SU-DHL-6 (cell line): ENCODE data around the gene GNGT2.
"Not testable (repeated sequence)": the region's sequence is repeated elsewhere in the genome, so short reads cannot be mapped to it uniquely, and the experiment has no call there.

Source experiments
- H2AFZ ChIP-seq: fragments of 200-600 bp; sonication (generic); 2 replicates; pipeline ENCODE4 v1.6.1; 2014; ENCODE audit warnings: low read depth, mild to moderate bottlenecking, moderate library complexity, mixed read lengths, antibody characterized with exemption, low read length; ENCODE audit not compliant: severe bottlenecking
- H3F3A ChIP-seq: fragments of 200-600 bp; shearing (Covaris generic); 2 replicates; pipeline ENCODE4 v1.6.0; 2016; ENCODE audit warnings: antibody characterized with exemption, mild to moderate bottlenecking; ENCODE audit not compliant: insufficient read depth
- H3K27ac ChIP-seq: fragments of 200-600 bp; sonication (generic); 2 replicates; pipeline ENCODE4 v1.5.1; 2016; ENCODE audit warnings: low read depth, mild to moderate bottlenecking, low read length, moderate library complexity, mixed read lengths
- H3K27me3 ChIP-seq: fragments of 200-600 bp; sonication (generic), shearing (Covaris generic); 2 replicates; pipeline ENCODE4 v1.6.0; 2014; ENCODE audit warnings: mild to moderate bottlenecking, low read length
- H3K36me3 ChIP-seq: fragments of 200-600 bp; sonication (generic); 2 replicates; pipeline ENCODE4 v1.6.1; 2014; ENCODE audit warnings: mild to moderate bottlenecking, low read length, mixed read lengths
- H3K4me2 ChIP-seq: fragments of 300-600, 200-600 bp; shearing (Covaris generic), sonication (generic); 2 replicates; pipeline ENCODE4 v1.6.0; 2014; ENCODE audit warnings: low read length, low read depth, mild to moderate bottlenecking; ENCODE audit not compliant: poor library complexity, severe bottlenecking
- H3K4me3 ChIP-seq: fragments of 200-600 bp; sonication (generic); 2 replicates; pipeline ENCODE4 v1.5.1; 2014; ENCODE audit warnings: antibody characterized with exemption, low read length, mild to moderate bottlenecking, mixed read lengths; ENCODE audit not compliant: insufficient read depth, poor library complexity, severe bottlenecking
- H3K79me2 ChIP-seq: fragments of 200-600 bp; sonication (generic); 2 replicates; pipeline ENCODE4 v1.6.1; 2014; ENCODE audit warnings: mild to moderate bottlenecking, low read length, moderate library complexity; ENCODE audit not compliant: insufficient read depth
- H3K9ac ChIP-seq: fragments of 200-600 bp; sonication (generic); 2 replicates; pipeline ENCODE4 v1.7.0; 2014; ENCODE audit warnings: mild to moderate bottlenecking, low read length
- H3K9me2 ChIP-seq: fragments of 200-600 bp; sonication (generic); replicated peaks from 2 replicates; pipeline ENCODE4 v1.6.1; 2014; ENCODE audit warnings: low read length; ENCODE audit not compliant: insufficient read depth
- H3K9me3 ChIP-seq: fragments of 200-600 bp; sonication (generic); 2 replicates; pipeline ENCODE4 v1.6.1; 2014; ENCODE audit warnings: low read length, mixed read lengths; ENCODE audit not compliant: insufficient read depth
- H4K20me1 ChIP-seq: fragments of 200-600 bp; sonication (generic); 2 replicates; pipeline ENCODE4 v1.6.1; 2014; ENCODE audit warnings: low read depth, mild to moderate bottlenecking, antibody characterized with exemption, low read length, moderate library complexity, mixed read lengths
- EZH2phosphoT487 ChIP-seq: fragments of 200-600 bp; sonication (generic), shearing (Covaris generic); conservative IDR thresholded peaks from 2 replicates; pipeline ENCODE4 v1.6.1; 2018; ENCODE audit warnings: mild to moderate bottlenecking, antibody characterized with exemption, low read length, moderate library complexity, mixed read lengths
- TF ChIP-seq, protein P1 (sequence below): fragments of 200-600 bp; sonication (generic); IDR thresholded peaks from one replicate; pipeline ENCODE4 v1.5.1; 2017; ENCODE audit warnings: antibody characterized with exemption, mild to moderate bottlenecking, low read length, moderate library complexity; ENCODE audit not compliant: insufficient read depth, poor library complexity, severe bottlenecking

The GNGT2 gene

DNA sequence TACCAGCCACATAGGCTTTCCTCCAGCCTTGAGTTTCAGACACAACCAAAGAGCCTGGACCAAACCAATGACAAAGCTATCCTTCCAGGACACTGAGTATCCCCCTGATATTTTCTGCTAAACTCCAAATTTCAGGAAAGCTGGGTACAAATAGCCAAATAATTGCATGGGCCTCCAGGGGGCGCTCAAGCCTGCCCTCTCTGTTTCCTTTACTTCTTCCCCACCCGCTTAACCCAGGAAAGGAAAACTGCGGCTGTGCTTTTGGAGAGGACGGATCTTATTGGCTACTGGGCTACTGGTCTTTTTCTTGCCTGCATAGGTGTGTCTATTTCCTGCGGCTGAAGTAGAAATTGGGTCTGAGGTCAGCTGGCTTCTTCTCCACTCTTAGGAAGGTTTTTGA lies 30.1 kb downstream of the GNGT2 start:
- no peaks in the 10 kb centered on the region for H3K27me3 ChIP-seq
- no peak overlapping the region for H3K27ac ChIP-seq
- H3K9me3 ChIP-seq: peaks cover 12% of the 10 kb centered on the region; the same call in 1 of the 2 replicates
- no peaks in the 10 kb centered on the region for H3K36me3 ChIP-seq
- no peak overlapping the region for H3K4me3 ChIP-seq
- no peaks in the 10 kb centered on the region for H3K79me2 ChIP-seq
- no peak overlapping the region for H2AFZ ChIP-seq
- H3K4me2 ChIP-seq: no peak overlapping the region
- H4K20me1 ChIP-seq: no peaks in the 10 kb centered on the region
- H3K9ac ChIP-seq: no peak overlapping the region
- TF ChIP-seq, protein P1, sequence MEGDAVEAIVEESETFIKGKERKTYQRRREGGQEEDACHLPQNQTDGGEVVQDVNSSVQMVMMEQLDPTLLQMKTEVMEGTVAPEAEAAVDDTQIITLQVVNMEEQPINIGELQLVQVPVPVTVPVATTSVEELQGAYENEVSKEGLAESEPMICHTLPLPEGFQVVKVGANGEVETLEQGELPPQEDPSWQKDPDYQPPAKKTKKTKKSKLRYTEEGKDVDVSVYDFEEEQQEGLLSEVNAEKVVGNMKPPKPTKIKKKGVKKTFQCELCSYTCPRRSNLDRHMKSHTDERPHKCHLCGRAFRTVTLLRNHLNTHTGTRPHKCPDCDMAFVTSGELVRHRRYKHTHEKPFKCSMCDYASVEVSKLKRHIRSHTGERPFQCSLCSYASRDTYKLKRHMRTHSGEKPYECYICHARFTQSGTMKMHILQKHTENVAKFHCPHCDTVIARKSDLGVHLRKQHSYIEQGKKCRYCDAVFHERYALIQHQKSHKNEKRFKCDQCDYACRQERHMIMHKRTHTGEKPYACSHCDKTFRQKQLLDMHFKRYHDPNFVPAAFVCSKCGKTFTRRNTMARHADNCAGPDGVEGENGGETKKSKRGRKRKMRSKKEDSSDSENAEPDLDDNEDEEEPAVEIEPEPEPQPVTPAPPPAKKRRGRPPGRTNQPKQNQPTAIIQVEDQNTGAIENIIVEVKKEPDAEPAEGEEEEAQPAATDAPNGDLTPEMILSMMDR: peak; percentile 86
- no peak for TF ChIP-seq EZH2phosphoT487
- H3K9me2 ChIP-seq: no peaks in the 10 kb centered on the region
- no peaks in the 10 kb centered on the region for H3F3A ChIP-seq

DNA sequence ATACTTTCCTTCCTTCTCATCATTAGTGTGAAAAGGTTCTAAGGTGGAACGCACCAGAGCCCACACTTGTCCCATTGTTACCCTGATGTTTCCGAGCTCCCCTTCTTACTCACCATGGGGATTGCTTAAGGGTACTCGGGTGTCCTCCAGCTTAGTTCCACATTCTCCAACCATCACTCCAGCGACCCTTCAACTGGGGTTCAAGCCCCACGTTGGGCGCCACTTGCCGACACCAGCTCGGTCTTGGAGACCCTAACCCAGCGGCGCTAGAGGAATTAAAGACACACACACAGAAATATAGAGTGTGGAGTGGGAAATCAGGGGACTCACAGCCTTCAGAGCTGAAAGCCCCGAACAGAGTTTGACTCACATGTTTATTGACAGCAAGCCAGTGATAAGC lies 34.4 kb downstream of the GNGT2 start:
- H3K9ac ChIP-seq, H3K27ac ChIP-seq: not testable (repeated sequence)

DNA sequence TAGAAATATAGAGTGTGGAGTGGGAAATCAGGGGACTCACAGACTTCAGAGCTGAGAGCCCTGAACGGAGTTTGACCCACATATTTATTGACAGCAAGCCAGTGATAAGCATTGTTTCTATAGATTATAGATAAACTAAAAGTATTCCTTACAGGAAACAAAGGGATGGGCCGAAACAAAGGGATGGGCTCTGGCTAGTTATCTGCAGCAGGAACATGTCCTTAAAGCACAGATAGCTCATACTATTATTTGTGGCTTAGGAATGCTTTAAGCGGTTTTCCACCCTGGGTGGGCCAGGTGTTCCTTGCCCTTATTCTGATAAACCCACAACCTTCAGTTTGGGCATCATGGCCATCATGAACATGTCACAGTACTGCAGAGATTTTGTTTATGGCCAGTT lies 39.7 kb downstream of the GNGT2 start:
- not testable (repeated sequence) for H3K36me3 ChIP-seq, H3K27ac ChIP-seq, H3K27me3 ChIP-seq, H3K4me2 ChIP-seq, H3K9ac ChIP-seq, H3K9me2 ChIP-seq, H3F3A ChIP-seq, H3K79me2 ChIP-seq, H3K4me3 ChIP-seq, H3K9me3 ChIP-seq, H2AFZ ChIP-seq, H4K20me1 ChIP-seq

More for the DNA sequence above, 34.4 kb downstream of the GNGT2 start:
- H3K4me3 ChIP-seq, H2AFZ ChIP-seq, H3K9me2 ChIP-seq, H3K9me3 ChIP-seq, H4K20me1 ChIP-seq, H3K27me3 ChIP-seq, H3K4me2 ChIP-seq, H3K79me2 ChIP-seq, H3F3A ChIP-seq, H3K36me3 ChIP-seq: not testable (repeated sequence)

DNA sequence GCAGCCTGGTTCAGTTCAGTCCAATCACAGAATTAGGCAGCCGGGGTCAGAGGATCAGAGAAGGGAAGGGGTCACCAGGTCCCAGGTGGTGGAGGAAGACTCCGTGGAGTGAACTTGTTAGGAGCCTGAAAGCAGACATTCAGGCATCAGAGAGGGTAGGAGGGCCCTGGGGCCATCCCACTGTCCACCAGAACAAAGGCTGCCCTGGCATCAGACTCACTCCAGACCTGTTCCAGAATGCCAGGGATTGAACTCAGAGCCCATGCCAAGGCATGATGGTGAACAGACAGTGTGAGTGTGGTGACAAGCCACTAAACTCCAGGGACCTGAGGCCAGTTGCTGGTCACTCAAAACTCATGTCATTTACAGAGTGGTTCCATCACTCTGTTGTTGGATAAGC lies 40.2 kb downstream of the GNGT2 start:
- H4K20me1 ChIP-seq: no peaks in the 10 kb centered on the region

More for the DNA sequence above, 40.2 kb downstream of the GNGT2 start:
- Histone ChIP-seq H2AFZ (no peak overlapping the region), H3K9me3 (no peaks in the 10 kb centered on the region), H3K4me3 (no peak overlapping the region), H3K9ac (no peak overlapping the region), H3F3A (no peaks in the 10 kb centered on the region), H3K36me3 (no peaks in the 10 kb centered on the region), H3K27ac (no peak overlapping the region), H3K27me3 (no peaks in the 10 kb centered on the region), H3K79me2 (no peaks in the 10 kb centered on the region), H3K4me2 (no peak overlapping the region), H3K9me2 (no peaks in the 10 kb centered on the region)
- no peak for TF ChIP-seq EZH2phosphoT487
- TF ChIP-seq, protein P1: no peak
